ENCODE data around the gene TALDO1.
A peak's percentile ranks its signal among the peaks of the same experiment; 100 is the strongest.

The TALDO1 gene

DNA sequence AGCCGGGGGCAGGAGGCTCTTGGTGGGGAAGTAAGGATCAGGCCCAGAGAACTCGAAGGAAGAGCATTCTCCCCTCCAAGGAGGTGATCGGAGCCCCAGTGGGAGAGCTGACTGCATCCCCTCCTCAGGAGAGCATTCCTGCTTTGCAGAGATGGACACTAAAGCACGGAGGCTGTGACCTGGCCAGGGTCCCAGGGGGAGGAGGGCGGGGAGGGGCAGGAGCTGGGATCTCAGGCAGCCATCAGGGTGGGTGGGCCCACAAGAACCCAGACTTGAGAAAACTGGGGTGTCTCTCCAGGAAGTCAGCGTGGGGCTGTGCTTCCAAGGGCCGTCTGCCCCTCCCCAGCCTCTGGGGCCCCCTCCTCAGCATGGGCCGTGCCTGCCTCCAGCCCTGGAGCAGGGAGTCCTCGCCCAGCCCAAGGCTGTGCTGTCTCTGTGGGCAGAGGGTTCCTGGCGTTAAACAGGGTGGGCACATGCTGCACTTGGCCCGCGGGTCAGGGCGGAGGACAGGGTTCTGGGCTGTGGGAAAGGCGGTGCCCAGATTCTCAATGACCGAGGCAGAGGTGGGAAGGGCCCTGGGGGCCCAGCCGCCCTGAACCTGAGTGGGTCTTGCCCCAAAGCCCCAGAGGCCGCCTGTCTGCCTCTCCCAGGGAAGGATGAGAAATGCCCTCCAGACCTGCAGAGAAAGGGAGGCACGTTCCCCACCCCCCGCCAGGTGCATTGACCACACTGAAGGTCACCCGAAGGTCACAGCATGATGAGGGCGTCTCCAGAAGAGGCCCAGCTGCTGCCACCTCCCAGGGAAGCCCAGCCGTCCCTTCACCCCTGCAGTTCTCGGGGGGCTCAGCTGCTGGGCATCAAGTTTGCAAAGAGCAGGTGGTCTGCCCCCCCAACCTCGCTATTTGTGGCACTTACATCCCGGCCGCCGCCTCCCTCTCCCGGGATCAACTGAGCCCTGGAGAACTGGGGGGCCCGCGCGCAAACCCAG, 42.0 kb downstream of the TALDO1 start:
- TF ChIP-seq TCF12 (IDR thresholded peaks at IDR 0.05; ENCODE audit: low read depth) (no peak), NFIC (IDR thresholded peaks at IDR 0.05) (no peak), FOXM1 (IDR thresholded peaks at IDR 0.05; ENCODE audit: borderline replicate concordance, low read depth) (no peak), YY1 (IDR thresholded peaks at IDR 0.05; ENCODE audit: low read depth) (no peak), CREB1 (IDR thresholded peaks at IDR 0.05; ENCODE audit: low read depth) (no peak), RAD21 (IDR thresholded peaks at IDR 0.05; ENCODE audit: low read depth) (no peak), EP300 (IDR thresholded peaks at IDR 0.05; ENCODE audit: borderline replicate concordance) (no peak), ZBTB7A (IDR thresholded peaks at IDR 0.05; ENCODE audit: low read depth) (no peak)
- TF ChIP-seq, protein P1, sequence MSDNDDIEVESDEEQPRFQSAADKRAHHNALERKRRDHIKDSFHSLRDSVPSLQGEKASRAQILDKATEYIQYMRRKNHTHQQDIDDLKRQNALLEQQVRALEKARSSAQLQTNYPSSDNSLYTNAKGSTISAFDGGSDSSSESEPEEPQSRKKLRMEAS (IDR thresholded peaks at IDR 0.05), result no peak

DNA sequence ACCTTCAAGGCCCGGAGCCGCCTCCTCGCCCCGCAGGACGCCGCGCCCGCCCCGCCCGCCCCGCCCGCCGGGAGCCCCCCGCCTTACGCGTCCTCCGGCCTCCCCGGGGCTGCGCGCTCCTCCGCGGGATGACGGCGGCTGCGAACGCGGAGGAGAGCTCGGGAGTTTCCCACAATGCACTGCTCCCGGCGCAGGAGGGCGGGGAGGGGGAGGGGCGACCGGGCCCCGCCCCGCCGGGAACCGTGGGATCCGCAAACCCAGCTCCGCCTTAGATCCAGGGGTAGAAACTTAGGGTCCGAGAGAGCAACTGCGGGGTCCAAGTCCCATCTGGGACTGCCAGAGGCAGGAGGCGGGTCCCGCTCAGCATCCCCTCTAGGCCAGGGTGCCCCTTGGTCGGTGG, 42.7 kb downstream of the TALDO1 start, which contains the start of gene CEND1:
TSS of gene CEND1 (minus strand) at position 148 of the 400 bp plus-strand sequence. CDS start 1,514 bp downstream, outside the sequence.
- TF ChIP-seq YY1 (IDR thresholded peaks at IDR 0.05; ENCODE audit: low read depth), result no peak
- TF ChIP-seq EP300 (IDR thresholded peaks at IDR 0.05; ENCODE audit: borderline replicate concordance), result no peak
- TF ChIP-seq CREB1 (IDR thresholded peaks at IDR 0.05; ENCODE audit: low read depth), result no peak
- TF ChIP-seq TEAD4 (IDR thresholded peaks at IDR 0.05), result no peak
- TF ChIP-seq NFIC (IDR thresholded peaks at IDR 0.05), result no peak
- TF ChIP-seq, protein P1 (IDR thresholded peaks at IDR 0.05), result no peak
- TF ChIP-seq ZBTB7A (IDR thresholded peaks at IDR 0.05; ENCODE audit: low read depth), result no peak

DNA sequence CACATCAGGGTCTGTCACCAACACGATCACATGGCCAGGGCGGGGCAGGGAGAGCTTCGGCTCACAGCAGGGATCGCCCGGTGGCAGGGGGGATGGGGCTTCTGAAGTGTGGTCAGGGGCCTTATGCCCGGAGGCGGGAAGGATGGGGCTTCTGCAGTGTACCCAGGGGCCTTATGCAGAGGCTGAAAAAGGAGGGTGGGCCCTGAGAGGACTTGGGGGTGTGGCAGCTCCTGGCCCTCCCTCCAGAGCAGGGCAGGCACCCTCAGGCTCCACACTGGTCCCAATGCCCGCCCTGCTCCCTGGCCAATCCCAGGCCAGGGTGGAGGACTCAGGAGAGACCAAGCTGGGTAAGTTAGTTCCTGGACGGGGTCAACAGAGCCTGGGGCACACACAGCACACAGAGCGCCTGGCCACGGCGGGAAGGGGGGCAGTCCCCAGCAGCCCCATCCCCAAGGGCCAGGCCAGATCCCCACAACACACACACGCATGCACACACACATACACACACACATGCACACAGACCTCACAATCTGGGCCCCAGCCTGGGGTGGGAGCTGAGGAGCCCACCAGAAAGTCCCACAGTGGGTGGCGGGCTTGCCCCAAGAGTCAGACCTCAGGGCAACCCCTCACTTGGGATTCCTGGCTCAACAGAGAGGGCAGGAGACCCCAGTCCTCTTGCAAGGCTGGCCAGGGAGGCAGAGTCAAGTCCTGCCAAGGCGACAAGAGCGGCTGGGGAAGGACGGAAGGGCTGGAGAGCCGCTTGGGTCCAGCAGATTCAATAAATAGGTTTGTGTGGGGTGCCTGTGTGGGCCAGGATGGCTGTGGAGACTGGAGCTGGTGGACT, 43.7 kb downstream of the TALDO1 start:
- TF ChIP-seq, protein P1 (IDR thresholded peaks at IDR 0.05), result no peak
- TF ChIP-seq ZBTB7A (IDR thresholded peaks at IDR 0.05; ENCODE audit: low read depth), result peak; percentile 47; the same call in 1 of the 2 replicates

DNA sequence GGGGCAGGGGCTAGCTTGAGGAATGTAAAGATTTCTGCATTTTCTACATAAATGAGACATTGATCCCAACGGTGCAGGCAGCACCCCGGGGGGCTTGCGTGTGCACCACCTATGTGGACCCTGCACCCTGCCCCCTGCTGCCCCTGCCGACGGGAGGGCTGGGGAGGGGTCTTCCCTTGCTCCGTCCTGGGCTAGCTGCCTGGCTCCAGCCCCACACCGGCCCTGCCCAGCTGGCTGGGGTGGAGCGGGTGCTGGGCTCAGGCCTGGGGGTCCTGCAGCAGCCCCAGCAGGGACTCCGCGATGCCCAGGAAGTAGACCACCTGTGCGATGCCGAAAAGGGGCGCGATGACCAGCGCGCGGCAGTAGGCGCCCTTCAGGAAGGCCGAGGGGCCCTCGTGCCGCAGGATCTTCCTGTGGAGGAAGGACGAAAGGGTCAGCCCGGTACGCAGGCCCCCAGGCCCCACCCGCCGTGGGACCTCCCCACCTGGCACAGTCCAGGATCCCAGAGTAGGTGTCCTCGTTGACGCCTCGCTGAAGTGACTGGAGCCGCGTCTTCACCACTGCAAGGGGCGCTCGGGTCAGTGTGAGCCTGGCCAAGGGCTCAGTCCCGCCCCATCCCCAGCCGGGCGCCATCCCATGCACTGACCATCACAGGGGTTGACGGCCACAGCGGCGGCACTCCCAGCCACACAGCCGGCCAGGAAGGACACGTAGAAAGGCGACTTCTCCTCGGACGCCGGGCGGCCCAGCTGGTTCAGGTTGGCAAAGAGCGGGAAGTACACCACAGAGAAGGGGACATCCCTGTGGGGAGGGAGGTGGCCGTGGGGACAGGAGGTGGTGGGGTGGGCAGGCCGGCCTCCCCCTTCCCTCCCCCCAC, 44.6 kb downstream of the TALDO1 start:
- TF ChIP-seq, protein P2, sequence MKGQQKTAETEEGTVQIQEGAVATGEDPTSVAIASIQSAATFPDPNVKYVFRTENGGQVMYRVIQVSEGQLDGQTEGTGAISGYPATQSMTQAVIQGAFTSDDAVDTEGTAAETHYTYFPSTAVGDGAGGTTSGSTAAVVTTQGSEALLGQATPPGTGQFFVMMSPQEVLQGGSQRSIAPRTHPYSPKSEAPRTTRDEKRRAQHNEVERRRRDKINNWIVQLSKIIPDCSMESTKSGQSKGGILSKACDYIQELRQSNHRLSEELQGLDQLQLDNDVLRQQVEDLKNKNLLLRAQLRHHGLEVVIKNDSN (IDR thresholded peaks at IDR 0.05), result no peak
- no peak for TF ChIP-seq CEBPB (IDR thresholded peaks at IDR 0.05)
- TF ChIP-seq TAF1 (IDR thresholded peaks at IDR 0.05; ENCODE audit: low read depth), result no peak
- TF ChIP-seq, protein P3, sequence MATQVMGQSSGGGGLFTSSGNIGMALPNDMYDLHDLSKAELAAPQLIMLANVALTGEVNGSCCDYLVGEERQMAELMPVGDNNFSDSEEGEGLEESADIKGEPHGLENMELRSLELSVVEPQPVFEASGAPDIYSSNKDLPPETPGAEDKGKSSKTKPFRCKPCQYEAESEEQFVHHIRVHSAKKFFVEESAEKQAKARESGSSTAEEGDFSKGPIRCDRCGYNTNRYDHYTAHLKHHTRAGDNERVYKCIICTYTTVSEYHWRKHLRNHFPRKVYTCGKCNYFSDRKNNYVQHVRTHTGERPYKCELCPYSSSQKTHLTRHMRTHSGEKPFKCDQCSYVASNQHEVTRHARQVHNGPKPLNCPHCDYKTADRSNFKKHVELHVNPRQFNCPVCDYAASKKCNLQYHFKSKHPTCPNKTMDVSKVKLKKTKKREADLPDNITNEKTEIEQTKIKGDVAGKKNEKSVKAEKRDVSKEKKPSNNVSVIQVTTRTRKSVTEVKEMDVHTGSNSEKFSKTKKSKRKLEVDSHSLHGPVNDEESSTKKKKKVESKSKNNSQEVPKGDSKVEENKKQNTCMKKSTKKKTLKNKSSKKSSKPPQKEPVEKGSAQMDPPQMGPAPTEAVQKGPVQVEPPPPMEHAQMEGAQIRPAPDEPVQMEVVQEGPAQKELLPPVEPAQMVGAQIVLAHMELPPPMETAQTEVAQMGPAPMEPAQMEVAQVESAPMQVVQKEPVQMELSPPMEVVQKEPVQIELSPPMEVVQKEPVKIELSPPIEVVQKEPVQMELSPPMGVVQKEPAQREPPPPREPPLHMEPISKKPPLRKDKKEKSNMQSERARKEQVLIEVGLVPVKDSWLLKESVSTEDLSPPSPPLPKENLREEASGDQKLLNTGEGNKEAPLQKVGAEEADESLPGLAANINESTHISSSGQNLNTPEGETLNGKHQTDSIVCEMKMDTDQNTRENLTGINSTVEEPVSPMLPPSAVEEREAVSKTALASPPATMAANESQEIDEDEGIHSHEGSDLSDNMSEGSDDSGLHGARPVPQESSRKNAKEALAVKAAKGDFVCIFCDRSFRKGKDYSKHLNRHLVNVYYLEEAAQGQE (IDR thresholded peaks at IDR 0.05; ENCODE audit: low read depth), result no peak
- TF ChIP-seq EGR1 (IDR thresholded peaks at IDR 0.05), result no peak
- TF ChIP-seq ZBTB7A (IDR thresholded peaks at IDR 0.05; ENCODE audit: low read depth), result 0 out of 2 replicates have a peak, but pooled peaks have one; percentile 62

DNA sequence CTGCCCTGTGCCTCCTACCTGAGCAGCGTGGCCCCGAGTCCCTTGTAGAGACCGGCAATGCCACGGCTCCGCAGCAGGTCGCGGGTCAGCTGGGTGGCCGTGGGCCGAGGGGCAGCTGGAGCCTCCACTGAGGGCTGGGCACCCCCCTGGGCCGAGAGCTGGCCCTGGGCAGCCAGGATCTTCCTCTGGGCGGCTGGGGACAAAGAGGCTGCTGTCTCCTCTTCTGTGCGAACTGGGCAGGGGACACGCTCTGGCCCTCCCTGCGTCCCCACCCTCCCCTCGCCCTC, 45.2 kb downstream of the TALDO1 start:
- TF ChIP-seq, protein P2 (IDR thresholded peaks at IDR 0.05), result no peak
- no peak for TF ChIP-seq EGR1 (IDR thresholded peaks at IDR 0.05)
- no peak for TF ChIP-seq TAF1 (IDR thresholded peaks at IDR 0.05; ENCODE audit: low read depth)
- no peak for TF ChIP-seq TEAD4 (IDR thresholded peaks at IDR 0.05)
- TF ChIP-seq TCF12 (IDR thresholded peaks at IDR 0.05; ENCODE audit: low read depth), result no peak
- no peak for TF ChIP-seq FOXM1 (IDR thresholded peaks at IDR 0.05; ENCODE audit: borderline replicate concordance, low read depth)
- no peak for TF ChIP-seq ZBTB7A (IDR thresholded peaks at IDR 0.05; ENCODE audit: low read depth)
- TF ChIP-seq, protein P1 (IDR thresholded peaks at IDR 0.05), result no peak
- TF ChIP-seq NFIC (IDR thresholded peaks at IDR 0.05), result no peak
- TF ChIP-seq CEBPB (IDR thresholded peaks at IDR 0.05), result no peak
- TF ChIP-seq CREB1 (IDR thresholded peaks at IDR 0.05; ENCODE audit: low read depth), result no peak
- TF ChIP-seq EP300 (IDR thresholded peaks at IDR 0.05; ENCODE audit: borderline replicate concordance), result no peak
- TF ChIP-seq, protein P3 (IDR thresholded peaks at IDR 0.05; ENCODE audit: low read depth), result no peak
- TF ChIP-seq YY1 (IDR thresholded peaks at IDR 0.05; ENCODE audit: low read depth), result no peak
- no peak for TF ChIP-seq RAD21 (IDR thresholded peaks at IDR 0.05; ENCODE audit: low read depth)

Measured in Ishikawa (cell line).